GM15510 (cell line): ENCODE measurements around the gene SNX30.

Experiments
- POLR2A ChIP-seq: IDR thresholded peaks from 3 replicates; pipeline ENCODE4 v1.6.1; 2011; ENCODE audit warnings: borderline replicate concordance; ENCODE audit not compliant: insufficient read length; ENCODE audit errors: extremely low read depth

The SNX30 gene

DNA sequence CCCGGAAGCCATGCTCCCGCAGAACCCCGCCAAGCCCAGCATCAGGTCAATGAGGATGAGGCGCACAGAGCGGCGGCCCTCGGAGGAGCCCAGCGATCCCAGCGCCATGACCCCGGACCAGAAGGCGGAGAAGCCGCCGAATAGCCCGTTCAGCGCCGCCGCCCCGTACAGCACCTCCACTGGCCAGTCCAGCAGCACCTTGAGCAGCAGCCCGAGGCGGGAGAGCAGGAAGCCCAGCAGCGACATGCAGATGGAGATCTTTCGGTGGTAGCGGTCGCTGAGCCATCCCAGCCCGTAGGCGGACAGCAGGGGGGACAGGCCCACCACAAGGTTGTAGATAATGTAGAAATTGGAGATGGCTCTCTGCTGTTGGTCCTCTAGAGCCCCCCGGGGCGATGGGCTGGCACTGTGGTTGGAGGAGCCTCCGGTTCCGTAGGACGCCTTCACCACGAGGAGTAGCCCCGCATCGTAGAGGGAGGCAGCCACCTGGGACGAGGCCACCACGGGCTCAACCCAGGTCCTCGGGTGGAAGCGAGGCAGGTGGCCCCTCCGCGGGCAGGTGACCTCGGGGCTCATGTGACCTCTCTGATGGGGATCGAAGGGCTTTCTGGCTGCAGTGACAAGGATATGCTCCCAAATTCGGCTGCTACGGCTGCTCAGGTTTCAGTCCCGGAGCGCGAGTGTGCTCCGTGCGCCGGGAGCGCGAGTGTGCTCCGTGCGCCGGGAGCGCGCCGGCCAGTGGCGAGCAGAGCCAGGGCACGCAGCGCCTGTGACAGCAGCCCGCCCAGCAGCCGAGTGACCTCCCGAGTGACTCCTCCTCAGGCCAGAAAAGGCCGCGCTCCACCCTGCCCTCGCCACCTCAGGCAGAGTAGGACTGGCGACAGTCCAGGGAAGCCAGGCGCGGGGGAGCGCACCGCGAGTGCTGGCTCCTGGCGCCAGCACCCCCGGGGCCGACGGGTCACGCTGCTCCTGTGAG is 139.8 kb downstream of the SNX30 start, which contains the start of gene SLC46A2:
Gene SLC46A2, minus strand, starts transcription at position 771 of the 976 bp plus-strand sequence. Its CDS starts 195 bp downstream, at position 576.
- no peak for TF ChIP-seq POLR2A

DNA sequence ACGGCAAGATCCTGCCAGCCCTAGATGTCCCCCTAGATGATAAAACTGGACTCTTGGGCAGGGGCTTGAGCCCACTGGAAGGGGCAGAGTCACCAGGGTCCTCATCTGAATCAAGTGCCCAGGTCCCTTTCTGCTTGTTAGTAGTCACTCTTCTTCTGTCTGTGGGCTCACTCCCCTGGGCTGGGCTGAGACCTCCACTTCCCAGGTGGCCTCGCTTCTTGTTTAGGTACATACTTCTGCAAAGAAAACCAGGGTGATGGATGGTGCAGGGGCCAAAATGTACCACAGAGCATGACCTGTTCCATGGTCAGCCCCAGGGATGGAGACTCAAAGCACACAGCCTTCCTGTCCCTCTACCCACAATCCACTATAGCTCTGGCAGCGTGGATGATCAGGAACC is 141.0 kb downstream of the SNX30 start:
- TF ChIP-seq POLR2A: no peak

DNA sequence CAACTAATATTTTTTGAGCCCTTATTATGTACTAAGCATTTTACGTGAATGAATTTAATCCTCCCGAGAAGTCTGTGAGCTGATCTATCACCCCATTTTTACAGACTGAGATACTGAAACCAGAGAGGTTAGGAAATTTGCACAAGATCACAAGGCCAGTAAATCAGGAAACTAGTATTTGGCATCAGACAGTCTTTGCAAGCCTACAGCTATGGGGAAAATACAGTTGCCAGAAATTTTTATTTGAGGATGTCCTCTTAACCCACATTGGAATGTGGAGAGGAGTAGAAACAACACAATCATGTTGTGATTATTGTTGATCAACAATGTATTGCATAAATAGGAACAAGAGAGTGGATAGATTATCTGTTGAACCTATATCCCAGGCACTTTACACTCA is 142.4 kb downstream of the SNX30 start:
- TF ChIP-seq POLR2A: no peak

DNA sequence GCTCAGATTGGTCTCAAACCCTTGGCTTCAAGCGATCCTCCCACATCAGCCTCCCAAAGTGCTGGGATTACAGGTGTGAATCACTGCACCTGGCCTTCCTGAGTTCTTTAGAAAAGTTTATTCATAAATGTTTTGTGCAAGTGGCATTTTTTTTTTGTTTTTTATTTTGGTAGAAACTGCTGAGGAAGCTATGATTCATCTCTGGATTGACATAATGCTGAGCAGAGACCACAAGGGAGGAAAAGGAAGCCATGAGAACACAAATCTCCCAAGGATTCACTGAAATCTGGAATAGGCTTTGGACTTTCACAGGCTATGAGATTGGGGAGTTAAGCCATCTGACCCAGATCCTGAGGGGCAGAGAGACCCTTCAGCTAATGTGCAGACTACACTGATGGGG is 143.5 kb downstream of the SNX30 start:
- no peak for TF ChIP-seq POLR2A

DNA sequence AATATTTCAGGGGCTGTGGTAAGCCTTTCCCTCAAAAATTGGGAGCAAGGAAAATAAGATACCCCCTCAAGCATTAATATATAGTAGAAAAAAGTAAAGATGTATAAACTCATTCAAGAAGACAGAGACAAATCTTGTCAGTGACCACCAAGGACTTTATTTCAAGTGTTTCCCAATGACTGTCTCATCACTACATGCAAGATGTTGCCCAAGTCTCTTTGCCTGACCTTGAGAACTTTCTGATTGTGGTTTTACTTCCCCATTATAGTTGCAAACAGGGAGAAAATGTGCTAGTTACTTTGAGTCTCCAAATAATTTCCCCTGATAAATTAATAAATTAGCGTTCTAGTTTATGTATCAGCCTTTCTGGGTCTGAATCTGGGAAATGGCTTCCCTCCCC is 144.1 kb downstream of the SNX30 start:
- no peak for TF ChIP-seq POLR2A

DNA sequence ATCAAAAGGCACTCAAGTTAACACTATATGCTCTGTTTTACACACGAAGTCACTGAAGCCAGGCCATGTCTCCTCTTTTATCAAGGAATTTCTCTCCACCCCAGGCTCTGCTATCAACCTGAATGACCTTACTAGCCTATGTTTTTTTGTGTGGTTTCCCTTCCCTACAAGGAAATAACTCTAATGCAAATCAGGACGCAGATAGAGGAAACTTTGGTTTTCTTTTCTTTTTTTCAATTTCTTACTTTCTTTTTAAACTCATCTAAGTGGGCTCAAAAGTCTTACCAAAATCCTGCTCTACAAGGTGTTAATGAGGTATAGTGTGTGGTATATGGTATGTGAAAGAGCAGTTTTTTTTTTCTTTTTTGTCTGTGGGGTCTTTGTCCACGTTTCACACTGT is 145.6 kb downstream of the SNX30 start:
- TF ChIP-seq POLR2A: no peak

DNA sequence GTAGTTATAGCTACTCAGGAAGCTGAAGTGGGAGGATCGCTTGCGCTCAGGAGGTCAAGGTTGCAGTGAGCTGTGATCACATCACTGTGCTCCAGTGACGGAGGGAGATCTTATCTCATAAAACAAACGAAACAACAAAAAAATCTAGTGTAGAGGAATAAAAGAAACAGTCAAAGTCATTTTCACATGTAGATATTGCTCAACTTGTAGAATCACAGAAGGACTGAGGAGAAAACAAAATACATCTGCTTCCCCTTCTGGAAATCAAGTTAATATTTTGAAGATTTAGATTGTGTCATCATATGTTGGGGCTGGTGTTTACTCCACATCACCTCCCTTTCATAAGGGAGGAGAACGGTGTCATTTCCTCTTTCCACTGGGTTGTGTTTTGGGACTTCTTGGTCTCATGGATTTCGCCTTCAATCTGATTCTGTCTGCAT is 148.3 kb downstream of the SNX30 start:
- no peak for TF ChIP-seq POLR2A

DNA sequence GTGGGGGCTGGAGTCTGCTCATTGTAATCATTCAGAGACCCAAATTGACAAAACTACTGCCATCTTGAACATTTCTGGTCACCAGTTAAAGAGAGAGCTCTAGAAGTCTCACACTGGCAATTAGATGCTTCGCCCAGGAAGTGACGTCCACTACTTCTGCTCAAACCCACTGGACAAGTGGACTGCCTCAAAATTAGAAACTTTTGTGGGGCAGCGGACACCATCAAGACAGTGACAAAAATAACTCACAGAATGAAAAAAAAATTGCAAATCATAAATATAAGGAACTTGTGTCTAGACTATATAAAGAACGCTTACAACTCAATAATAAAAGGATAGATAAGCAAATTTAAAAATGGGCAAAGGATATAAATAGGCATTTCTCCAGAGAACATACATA is 149.9 kb downstream of the SNX30 start:
- no peak for TF ChIP-seq POLR2A

DNA sequence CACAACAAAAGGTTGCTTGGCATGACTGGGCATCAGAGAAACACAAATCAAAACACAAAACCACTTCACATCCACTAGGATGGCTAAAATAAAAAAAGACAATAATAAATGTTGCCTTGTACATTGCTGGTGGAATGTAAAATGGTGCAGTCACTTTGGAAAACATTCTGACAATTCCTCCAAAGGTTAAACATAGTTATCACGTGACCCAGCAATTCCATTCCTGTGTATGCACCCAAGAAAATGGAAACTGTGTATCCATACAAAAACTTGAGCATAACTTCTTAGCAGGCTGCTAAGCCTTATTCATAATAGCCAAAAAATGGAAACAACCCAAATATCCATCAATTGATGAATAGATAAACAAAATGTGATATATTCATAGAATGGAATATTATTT is 150.3 kb downstream of the SNX30 start:
- no peak for TF ChIP-seq POLR2A

DNA sequence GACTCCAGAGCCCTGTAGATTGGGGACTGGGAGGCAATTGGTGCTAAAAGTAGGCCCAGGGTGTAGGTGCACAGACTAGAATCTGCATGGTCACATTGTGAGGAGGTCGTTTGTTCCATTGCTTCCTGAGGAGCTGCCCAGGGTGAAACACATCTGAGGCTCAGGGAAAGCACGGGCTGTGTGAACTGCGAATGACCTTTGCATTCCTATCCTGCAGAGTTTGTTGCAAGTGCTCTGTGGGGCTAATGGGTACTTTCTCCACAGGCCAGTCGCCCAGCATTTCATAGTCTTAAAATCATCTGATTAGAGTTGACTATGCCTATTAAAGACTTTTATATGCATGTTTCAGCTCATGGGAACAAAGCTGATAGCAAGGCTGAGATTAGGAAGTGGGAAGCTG is 154.5 kb downstream of the SNX30 start:
- TF ChIP-seq POLR2A: no peak

DNA sequence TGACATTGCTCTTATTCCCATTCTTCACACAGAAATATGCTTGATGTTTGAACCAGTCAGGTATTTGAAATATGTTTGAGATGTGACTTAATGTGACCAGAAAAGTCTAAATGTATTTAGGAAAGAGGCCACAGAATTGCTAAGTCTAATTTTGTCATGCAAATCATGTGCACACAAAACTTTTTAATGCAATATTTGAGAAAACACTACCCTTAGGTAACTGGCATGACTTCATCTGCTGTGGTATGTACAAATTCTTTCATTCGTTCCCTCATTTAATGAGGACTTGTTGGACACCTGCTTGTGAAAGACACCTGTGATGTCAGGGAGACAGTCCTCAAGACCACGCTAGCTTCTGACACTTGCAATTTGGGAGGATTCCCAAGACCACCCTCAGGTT is 161.2 kb downstream of the SNX30 start:
- no peak for TF ChIP-seq POLR2A

DNA sequence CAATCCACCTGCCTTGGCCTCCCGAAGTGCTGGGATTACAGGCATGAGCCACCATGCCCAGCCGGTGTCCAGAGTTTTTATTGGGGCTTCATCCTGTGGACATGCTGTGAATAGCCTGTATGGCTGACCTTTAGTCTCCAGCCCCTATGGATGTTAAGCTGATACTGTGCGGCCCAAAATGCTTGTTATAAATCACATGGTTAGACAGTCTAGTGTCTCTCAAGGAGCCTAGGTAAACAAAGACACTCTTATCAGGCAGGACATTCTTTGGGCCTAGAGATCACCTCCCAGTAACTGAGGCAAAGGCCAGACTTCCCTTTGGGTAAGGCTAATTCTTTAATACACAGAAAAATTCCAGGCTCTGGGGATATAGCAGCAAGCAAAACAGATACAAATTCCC is 162.1 kb downstream of the SNX30 start:
- TF ChIP-seq POLR2A: no peak

DNA sequence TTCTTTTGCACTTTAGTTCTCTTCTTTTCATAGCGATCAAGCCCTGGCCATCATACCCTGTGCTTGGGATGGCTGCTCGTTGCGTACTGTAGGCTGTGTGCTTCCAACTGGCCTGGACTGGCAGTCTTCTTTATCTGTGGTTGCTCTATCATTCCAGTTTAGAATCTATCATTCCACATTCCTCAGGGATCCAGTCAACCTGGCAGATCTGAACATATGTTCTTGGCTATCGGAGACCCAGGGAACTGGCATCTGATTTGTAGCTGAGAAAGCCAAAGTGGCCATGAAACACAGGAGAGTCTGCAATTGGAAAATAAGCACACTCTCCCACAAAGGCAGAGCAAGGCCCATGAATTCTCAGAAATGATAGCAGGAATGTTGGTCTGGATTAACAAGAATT is 162.8 kb downstream of the SNX30 start:
- no peak for TF ChIP-seq POLR2A

DNA sequence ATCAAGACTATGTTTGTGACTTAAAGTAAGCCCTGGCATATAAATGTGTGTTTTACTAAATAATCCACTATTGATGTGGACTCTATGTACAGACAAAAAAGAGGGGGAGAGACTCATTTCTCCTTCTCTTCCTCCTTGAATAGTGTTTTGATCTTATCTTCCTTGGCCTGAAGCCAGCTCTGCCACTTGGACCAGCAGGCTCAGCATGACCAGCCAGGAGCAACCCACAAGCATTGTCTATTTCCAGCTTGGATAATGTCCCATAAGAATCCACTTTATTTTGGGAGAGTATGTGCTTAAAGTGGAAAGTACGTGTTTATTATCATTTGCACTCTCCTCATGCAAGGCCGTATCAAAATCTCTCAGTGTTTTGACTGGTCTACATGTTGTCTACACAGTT is 164.0 kb downstream of the SNX30 start:
- no peak for TF ChIP-seq POLR2A

DNA sequence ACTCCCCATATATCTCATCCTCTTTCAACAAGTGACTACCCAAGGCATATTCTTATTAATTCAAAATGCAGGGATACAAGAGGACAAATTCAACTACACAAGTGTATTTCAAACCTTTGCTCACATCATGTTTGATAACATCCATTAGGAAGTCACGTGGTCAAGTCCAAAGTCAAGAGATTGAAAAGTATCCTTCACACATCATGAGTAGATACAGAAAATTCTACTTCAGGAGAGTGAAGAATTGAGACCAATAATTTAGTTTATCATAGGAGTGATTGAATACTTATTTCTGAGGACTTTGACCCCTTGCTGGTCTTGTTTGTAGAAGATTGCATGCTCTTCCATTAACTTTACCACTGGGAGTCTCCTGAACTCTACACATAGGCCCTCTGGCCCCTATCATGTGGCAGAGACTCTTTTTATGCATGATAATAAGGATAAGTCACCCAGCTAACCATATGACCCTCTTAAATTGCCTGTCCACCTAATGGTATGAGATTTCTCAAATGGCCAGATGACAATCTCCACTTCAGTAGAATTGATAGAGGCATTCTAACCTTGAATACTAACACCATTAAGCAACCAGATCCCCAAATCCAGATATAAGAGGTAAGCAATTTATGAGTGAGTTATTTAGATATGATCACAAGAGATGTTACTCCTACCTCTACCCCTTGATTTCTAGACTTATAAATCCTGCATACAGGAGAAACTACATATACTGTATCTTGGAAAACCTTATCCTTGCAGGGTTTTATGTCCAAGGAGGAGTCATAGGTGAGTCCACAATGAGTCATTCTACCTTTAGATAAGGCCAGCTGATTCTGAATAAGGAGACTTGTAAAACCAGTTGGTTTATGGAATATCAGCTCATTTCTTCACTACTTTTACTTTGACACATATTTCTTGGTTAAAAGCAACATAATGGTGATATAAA is 166.8 kb downstream of the SNX30 start:
- TF ChIP-seq POLR2A: no peak
